ENCODE results near the gene LRPAP1. TPM values are rescaled to one million over a fixed set of nuclear protein-coding genes. Genes with fewer than 3 reads are reported as not detected.
"Not testable (repeated sequence)": the region's sequence is repeated elsewhere in the genome, so short reads cannot be mapped to it uniquely, and the experiment has no call there.

The LRPAP1 gene
- total RNA-seq, 1 donor from 2014 or later, result 152 TPM

DNA sequence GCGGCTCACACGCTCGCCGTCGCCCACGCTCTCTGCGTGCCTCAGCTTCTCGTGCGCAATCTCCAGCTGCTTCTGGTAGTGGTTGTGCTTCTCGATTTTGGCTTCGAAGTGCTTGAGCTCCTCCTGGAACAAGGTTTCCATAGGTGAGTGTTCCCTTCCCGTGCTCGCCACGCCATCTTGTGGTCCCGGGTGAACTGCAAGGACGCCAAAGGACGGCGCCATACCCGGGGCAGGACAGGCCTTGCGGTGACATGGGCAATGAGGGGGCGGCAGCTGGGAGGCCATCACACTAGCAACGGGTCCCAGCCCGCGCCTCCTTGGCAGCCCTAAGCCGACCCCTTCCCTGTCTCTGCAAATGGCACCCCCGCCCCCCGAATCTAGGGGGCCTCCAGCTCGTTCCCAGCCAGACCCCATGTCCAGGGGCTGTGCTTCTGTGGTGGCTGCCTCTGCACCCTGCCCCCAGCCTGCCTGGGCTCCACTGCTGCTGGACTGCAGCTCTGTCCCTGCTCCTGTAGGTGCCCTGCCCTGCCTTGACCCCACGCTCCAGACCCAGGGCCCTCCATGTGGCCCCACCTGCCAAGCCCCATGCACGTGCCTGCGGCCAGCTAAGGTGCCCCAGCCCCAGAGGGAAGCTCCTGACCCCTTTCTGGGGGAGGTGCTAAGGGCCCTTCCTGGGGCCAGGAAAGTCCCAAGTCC is 17.3 kb downstream of the LRPAP1 start:
- TF ChIP-seq, protein P1, sequence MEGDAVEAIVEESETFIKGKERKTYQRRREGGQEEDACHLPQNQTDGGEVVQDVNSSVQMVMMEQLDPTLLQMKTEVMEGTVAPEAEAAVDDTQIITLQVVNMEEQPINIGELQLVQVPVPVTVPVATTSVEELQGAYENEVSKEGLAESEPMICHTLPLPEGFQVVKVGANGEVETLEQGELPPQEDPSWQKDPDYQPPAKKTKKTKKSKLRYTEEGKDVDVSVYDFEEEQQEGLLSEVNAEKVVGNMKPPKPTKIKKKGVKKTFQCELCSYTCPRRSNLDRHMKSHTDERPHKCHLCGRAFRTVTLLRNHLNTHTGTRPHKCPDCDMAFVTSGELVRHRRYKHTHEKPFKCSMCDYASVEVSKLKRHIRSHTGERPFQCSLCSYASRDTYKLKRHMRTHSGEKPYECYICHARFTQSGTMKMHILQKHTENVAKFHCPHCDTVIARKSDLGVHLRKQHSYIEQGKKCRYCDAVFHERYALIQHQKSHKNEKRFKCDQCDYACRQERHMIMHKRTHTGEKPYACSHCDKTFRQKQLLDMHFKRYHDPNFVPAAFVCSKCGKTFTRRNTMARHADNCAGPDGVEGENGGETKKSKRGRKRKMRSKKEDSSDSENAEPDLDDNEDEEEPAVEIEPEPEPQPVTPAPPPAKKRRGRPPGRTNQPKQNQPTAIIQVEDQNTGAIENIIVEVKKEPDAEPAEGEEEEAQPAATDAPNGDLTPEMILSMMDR (conservative IDR thresholded peaks at IDR 0.05), result peak; percentile 63
- Mint-ChIP-seq H3K27me3 (no peaks in the 10 kb centered on the region), H3K9me3 (no peaks in the 10 kb centered on the region), H3K4me1 (ENCODE audit: unreplicated experiment) (no peaks in the 10 kb centered on the region), H3K27ac (no peak overlapping the region), H3K4me3 (no peak overlapping the region), H3K36me3 (peaks cover 19% of the 10 kb centered on the region)
- no peak for DNase-seq (ENCODE audit: extremely low spot score, unreplicated experiment)

DNA sequence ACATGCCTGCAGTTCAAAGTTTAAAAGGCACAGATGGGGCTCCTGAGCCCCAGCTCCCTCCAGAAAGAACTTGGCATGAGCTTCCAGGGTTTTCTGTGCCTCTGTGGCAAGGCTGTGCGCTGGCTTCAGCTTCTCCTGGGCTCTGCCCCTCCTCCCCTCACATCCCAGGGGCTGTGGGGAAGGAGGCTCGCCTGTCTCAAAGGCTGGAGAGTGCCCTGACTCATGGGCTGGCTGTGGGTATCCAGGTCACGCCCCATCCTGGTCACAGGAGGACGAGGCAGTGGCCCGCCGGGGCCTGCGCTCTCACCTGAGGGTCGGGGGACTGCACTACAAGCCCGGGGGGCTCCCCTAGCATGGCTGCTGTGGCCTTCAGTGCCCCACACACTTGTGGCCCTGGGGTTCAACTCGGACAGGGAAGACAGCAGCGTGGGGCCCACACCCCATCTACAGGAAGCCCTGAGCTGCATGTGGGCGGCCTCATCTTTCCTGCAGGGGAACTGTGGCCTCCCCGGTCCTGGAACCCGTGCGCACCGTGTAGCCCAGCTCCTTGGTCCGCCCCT is 17.9 kb downstream of the LRPAP1 start:
- no peaks in the 10 kb centered on the region for H3K4me1 Mint-ChIP-seq (ENCODE audit: unreplicated experiment)
- no peak for DNase-seq (ENCODE audit: extremely low spot score, unreplicated experiment)
- H3K27me3 Mint-ChIP-seq, result no peaks in the 10 kb centered on the region
- H3K4me3 Mint-ChIP-seq, result no peak overlapping the region
- peaks cover 22% of the 10 kb centered on the region for H3K36me3 Mint-ChIP-seq
- no peaks in the 10 kb centered on the region for H3K9me3 Mint-ChIP-seq
- no peak overlapping the region for H3K27ac Mint-ChIP-seq
- TF ChIP-seq, protein P1 (conservative IDR thresholded peaks at IDR 0.05), result no peak

DNA sequence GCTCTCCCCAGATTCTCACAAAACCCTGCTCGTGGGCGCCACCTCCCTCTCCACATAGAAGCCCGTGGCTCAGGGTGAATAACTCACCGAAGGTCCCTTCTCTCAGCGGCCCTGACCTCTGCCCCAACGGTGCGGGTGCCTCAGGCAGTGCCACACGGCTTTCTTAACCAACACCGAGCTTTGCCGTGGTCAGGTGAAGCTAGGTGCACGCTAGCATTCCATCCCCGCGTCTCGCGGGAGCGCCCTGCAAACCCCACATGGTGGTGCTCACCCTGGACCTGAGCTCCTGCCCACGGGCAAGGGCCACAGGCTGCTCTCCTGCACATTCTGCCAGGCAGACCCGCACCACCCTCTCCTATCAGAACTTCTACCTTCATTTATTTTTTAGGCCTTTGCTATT is 18.4 kb downstream of the LRPAP1 start:
- H3K9me3 Mint-ChIP-seq, result no peaks in the 10 kb centered on the region
- TF ChIP-seq, protein P1 (conservative IDR thresholded peaks at IDR 0.05), result no peak
- DNase-seq (ENCODE audit: extremely low spot score, unreplicated experiment), result no peak
- peaks cover 24% of the 10 kb centered on the region for H3K36me3 Mint-ChIP-seq
- no peaks in the 10 kb centered on the region for H3K4me1 Mint-ChIP-seq (ENCODE audit: unreplicated experiment)
- H3K4me3 Mint-ChIP-seq, result no peak overlapping the region
- H3K27ac Mint-ChIP-seq, result no peak overlapping the region
- H3K27me3 Mint-ChIP-seq, result no peaks in the 10 kb centered on the region

DNA sequence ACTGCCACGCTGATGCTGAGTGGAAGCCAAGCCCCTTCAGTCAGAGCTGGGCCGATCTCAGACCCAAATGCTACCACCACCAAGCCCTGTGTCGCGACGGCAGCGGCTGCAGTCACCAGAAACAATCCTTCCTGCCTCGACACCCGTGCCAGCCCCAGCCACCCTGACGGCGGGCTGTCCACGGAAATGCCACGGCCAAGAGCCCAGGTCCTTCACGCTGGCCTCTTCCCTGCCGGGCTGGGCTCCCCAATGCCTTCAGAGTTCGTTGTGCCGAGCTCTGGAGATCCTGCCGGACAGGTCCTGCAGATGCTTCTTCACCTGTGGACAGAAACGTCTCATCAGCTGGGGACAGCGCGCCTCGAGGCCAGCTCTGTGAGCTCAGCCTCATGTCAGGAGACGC is 19.5 kb downstream of the LRPAP1 start:
- TF ChIP-seq, protein P1 (conservative IDR thresholded peaks at IDR 0.05), result no peak
- Mint-ChIP-seq H3K4me3 (no peak overlapping the region), H3K27me3 (no peaks in the 10 kb centered on the region), H3K9me3 (no peaks in the 10 kb centered on the region), H3K4me1 (ENCODE audit: unreplicated experiment) (no peaks in the 10 kb centered on the region), H3K36me3 (peaks cover 32% of the 10 kb centered on the region), H3K27ac (no peak overlapping the region)
- DNase-seq (ENCODE audit: extremely low spot score, unreplicated experiment), result no peak

DNA sequence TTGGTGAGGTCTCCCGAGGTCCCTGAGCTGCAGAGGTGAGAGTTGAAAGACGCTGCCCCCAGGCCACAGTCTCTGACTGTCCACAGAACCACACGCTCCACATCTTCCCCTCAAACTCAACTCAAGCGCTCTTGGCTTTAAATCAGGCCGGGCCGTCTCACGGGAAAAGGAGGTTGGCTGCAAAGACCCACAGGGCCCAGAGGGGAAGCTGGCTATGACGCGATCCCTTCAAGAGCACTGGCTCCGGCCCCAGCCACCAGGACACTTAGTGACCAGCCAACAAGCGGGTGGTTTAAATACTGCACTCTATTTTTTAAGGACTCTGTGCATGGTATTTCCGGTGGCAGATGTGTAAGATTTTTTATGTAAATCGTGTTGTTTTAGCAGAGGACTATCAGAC is 19.9 kb downstream of the LRPAP1 start:
- Mint-ChIP-seq H3K36me3 (peaks cover 36% of the 10 kb centered on the region), H3K27ac (no peak overlapping the region), H3K27me3 (no peaks in the 10 kb centered on the region), H3K4me1 (ENCODE audit: unreplicated experiment) (no peaks in the 10 kb centered on the region), H3K9me3 (no peaks in the 10 kb centered on the region), H3K4me3 (no peak overlapping the region)
- TF ChIP-seq, protein P1 (conservative IDR thresholded peaks at IDR 0.05), result no peak
- no peak for DNase-seq (ENCODE audit: extremely low spot score, unreplicated experiment)

DNA sequence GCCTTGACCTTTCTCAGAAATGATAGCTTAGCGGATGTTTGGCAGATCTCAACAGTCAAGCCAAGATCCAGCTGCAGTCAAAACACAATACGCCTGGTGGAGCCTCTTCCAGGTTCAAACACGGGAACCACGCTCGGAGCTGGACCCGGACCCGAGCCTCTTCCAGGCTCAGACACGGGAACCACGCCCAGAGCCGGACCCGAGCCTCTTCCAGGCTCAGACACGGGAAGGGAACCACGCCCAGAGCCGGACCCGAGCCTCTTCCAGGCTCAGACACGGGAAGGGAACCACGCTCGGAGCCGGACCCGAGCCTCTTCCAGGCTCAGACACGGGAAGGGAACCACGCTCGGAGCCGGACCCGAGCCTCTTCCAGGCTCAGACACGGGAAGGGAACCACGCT is 20.6 kb downstream of the LRPAP1 start:
- not testable (repeated sequence) for H3K27me3 Mint-ChIP-seq; DNase-seq (ENCODE audit: extremely low spot score, unreplicated experiment); H3K9me3 Mint-ChIP-seq; H3K27ac Mint-ChIP-seq; H3K4me1 Mint-ChIP-seq (ENCODE audit: unreplicated experiment); H3K4me3 Mint-ChIP-seq
- peaks cover 37% of the 10 kb centered on the region for H3K36me3 Mint-ChIP-seq
